Calu3 (cell line): ENCODE results near the gene BRD3. TPM values are rescaled to one million over a fixed set of nuclear protein-coding genes. Genes with fewer than 3 reads are reported as not detected.
A peak's percentile ranks its signal among the peaks of the same experiment; 100 is the strongest.

Experiments
- BruUV-seq: library from RNA; stranded (reverse); fragments of 400-500 nt; replicated peaks from 2 replicates; lab custom pipeline; 2021; lab: Mats Ljungman, UMichigan
- CTCF ChIA-PET: fragments of 300-600 bp; sonication (Branson Sonifier 250); formaldehyde crosslinking; loops from one replicate; lab custom pipeline; 2022; ENCODE audit warnings: antibody characterized with exemption; lab: Charles Lee
- DNase-seq: peaks from one replicate; pipeline ENCODE4 v3.0.0; 2022
- H3K27ac Mint-ChIP-seq: one replicate; pipeline ENCODE4 v1.8.0; 2022; ENCODE audit warnings: mixed read lengths; ENCODE audit not compliant: unreplicated experiment
- H3K27me3 Mint-ChIP-seq: one replicate; pipeline ENCODE4 v1.8.0; 2022; ENCODE audit warnings: mixed read lengths; ENCODE audit not compliant: unreplicated experiment
- H3K36me3 Mint-ChIP-seq: one replicate; pipeline ENCODE4 v1.8.0; 2022; ENCODE audit warnings: mild to moderate bottlenecking, moderate library complexity, mixed read lengths; ENCODE audit not compliant: insufficient read depth, unreplicated experiment
- H3K4me1 Mint-ChIP-seq: one replicate; pipeline ENCODE4 v1.8.0; 2022; ENCODE audit warnings: mild to moderate bottlenecking, low read depth, mixed read lengths; ENCODE audit not compliant: unreplicated experiment
- H3K4me3 Mint-ChIP-seq: one replicate; pipeline ENCODE4 v1.8.0; 2022; ENCODE audit warnings: mild to moderate bottlenecking, low read depth, moderate library complexity, mixed read lengths; ENCODE audit not compliant: unreplicated experiment
- H3K9me3 Mint-ChIP-seq: one replicate; pipeline ENCODE4 v1.8.0; 2022; ENCODE audit warnings: low read depth, mixed read lengths; ENCODE audit not compliant: unreplicated experiment
- intact Hi-C: fragments of 100-400 bp; cut with micrococcal nuclease; formaldehyde crosslinking; loops from one replicate; pipeline ENCODE4 v1.10.0; 2022; ENCODE audit not compliant: unreplicated experiment
- total RNA-seq: library from RNA; stranded (reverse); gene quantifications from 2 replicates; pipeline ENCODE4 v1.2.3, GENCODE V29; 2022
- TF ChIP-seq, protein P1 (sequence below): fragments of 200-600 bp; IDR thresholded peaks from one replicate; pipeline ENCODE4 v1.8.0; 2022; ENCODE audit warnings: antibody characterized with exemption; ENCODE audit not compliant: unreplicated experiment

Gene BRD3
- total RNA-seq, 1 experiment from 2014 or later: 30.8 TPM

DNA sequence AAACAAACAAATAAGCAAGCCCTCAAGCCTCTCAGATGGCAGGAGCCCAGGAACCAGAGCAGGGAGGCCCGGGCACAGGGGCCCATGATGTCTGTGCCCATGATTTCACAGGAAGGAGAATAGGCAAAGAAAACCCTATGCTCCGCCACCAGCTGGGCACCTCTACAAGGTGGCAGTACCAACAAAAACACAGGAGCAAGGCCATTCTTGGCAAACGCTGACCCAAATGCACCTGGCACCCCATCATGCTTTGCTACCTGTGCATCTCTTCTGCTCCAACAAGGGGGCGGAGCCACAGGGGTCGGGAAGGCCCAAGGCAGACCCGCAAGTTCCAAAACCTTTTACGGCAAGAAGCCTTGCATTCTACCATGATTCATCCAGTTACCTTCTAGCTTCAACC, 3.1 kb downstream of the BRD3 start:
- Mint-ChIP-seq H3K9me3 (no peaks in the 10 kb centered on the region), H3K36me3 (peaks cover 23% of the 10 kb centered on the region), H3K27ac (no peak overlapping the region), H3K4me1 (no peaks in the 10 kb centered on the region), H3K4me3 (peak overlapping the region; percentile 73), H3K27me3 (peaks cover 7% of the 10 kb centered on the region)
- intact Hi-C loops: no loop called here
- CTCF ChIA-PET: interaction anchor here (0.7 kb wide), 1 partner anchor 9 kb away, joined by 3 read pairs; no protein-coding TSS in a partner anchor
- BruUV-seq: no TSS peak
- TF ChIP-seq, protein P1, sequence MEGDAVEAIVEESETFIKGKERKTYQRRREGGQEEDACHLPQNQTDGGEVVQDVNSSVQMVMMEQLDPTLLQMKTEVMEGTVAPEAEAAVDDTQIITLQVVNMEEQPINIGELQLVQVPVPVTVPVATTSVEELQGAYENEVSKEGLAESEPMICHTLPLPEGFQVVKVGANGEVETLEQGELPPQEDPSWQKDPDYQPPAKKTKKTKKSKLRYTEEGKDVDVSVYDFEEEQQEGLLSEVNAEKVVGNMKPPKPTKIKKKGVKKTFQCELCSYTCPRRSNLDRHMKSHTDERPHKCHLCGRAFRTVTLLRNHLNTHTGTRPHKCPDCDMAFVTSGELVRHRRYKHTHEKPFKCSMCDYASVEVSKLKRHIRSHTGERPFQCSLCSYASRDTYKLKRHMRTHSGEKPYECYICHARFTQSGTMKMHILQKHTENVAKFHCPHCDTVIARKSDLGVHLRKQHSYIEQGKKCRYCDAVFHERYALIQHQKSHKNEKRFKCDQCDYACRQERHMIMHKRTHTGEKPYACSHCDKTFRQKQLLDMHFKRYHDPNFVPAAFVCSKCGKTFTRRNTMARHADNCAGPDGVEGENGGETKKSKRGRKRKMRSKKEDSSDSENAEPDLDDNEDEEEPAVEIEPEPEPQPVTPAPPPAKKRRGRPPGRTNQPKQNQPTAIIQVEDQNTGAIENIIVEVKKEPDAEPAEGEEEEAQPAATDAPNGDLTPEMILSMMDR: no peak
- no peak for DNase-seq

DNA sequence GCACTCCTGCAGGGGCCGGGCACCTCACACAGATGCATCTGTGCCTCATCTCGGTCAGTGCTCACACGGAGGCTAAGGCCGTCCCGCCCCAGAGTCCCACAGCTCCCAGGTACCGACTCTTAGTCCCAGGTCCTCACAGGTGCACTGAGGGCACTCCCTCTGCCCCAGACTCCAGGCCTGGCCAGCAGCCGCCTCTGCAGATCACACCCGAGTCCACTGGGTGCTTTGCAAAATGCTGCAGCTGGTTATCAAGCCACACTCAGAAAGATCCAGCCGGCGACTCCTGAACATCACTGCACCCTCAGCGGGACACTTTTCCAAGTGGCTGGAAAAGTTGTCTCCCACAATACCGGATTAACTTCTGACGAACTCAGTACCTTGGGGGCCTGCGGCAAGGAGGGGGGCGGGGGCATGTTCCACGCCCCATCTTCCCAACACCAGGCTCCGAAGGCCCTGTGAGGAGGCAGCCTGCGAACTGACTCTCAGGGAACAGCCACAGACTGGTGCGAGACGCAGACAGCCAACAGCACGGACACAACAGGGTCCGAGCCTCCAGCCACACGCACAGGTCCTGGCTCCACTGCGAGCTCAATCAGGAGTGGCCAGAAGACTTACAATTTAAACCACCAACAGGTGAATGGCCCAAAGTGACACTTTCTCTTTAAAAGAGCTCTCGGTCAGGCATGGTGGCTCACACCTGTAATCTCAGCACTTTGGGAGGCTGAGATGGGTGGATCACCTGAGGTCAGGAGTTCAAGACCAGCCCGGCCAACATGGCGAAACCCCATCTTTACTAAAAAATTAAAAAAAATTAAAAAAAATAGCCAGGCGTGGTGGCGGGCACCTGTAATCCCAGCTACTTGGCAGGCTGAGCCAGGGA, 4.0 kb downstream of the BRD3 start:
- H3K4me3 Mint-ChIP-seq: no peak overlapping the region
- H3K9me3 Mint-ChIP-seq: no peaks in the 10 kb centered on the region
- no peaks in the 10 kb centered on the region for H3K4me1 Mint-ChIP-seq
- no peak for DNase-seq
- H3K27ac Mint-ChIP-seq: no peak overlapping the region
- peaks cover 20% of the 10 kb centered on the region for H3K36me3 Mint-ChIP-seq
- no peaks in the 10 kb centered on the region for H3K27me3 Mint-ChIP-seq
- TF ChIP-seq, protein P1: no peak
- CTCF ChIA-PET: no interaction called here
- intact Hi-C loops: no loop called here
- BruUV-seq: no TSS peak

- Mint-ChIP-seq H3K27me3 (no peaks in the 10 kb centered on the region), H3K9me3 (no peaks in the 10 kb centered on the region), H3K27ac (no peak overlapping the region), H3K4me3 (no peak overlapping the region), H3K4me1 (no peaks in the 10 kb centered on the region), H3K36me3 (peaks cover 14% of the 10 kb centered on the region)
- no TSS peak for BruUV-seq
- intact Hi-C loops: no loop called here
- TF ChIP-seq, protein P1: no peak
- no peak for DNase-seq
- CTCF ChIA-PET: no interaction called here
These were observed 4.7 kb downstream of the BRD3 start for GRCh38 chr9:134063088-134063570.

- BruUV-seq: no TSS peak
- Mint-ChIP-seq H3K4me3 (no peak overlapping the region), H3K4me1 (no peaks in the 10 kb centered on the region), H3K27me3 (no peaks in the 10 kb centered on the region), H3K36me3 (peaks cover 14% of the 10 kb centered on the region), H3K9me3 (no peaks in the 10 kb centered on the region), H3K27ac (no peak overlapping the region)
- intact Hi-C loops: no loop called here
- TF ChIP-seq, protein P1: no peak
- CTCF ChIA-PET: no interaction called here
- DNase-seq: no peak
These were observed 5.3 kb downstream of the BRD3 start for GRCh38 chr9:134062461-134063087.
